Adrenal gland (tissue), 12 donors: ENCODE measurements around the gene IQCM. TPM values are rescaled to one million over a fixed set of nuclear protein-coding genes. Genes with fewer than 3 reads are reported as not detected.

Experiments
- DNase-seq, 7 donors: peaks; one replicate each; pipeline ENCODE4 v3.0.0-alpha.2; 2019 to 2020
- H3K27ac ChIP-seq, 5 donors: fragments of 200-600 bp; sonication (generic) in 4 of 5; 1 replicate in 3 of 5; 2 replicates in 2 of 5; pipeline versions ENCODE4 v1.5.1 to v1.8.0; 2016 to 2020; ENCODE audit warnings: mild to moderate bottlenecking in 1 of 5
- H3K27me3 ChIP-seq: fragments of 200-600 bp; 2 replicates; pipeline ENCODE4 v1.8.0; 2021
- H3K36me3 ChIP-seq, 2 donors: fragments of 200-600 bp; replicated peaks in 1 of 2; 1 replicate in 1 of 2; 2 replicates in 1 of 2; pipeline versions ENCODE4 v1.5.1 to v1.8.0; 2018 to 2022
- H3K4me1 ChIP-seq, 2 donors: fragments of 200-600 bp; replicated peaks in 1 of 2; 1 replicate in 1 of 2; 2 replicates in 1 of 2; pipeline versions ENCODE4 v1.5.1 to v1.8.0; 2018 to 2021
- H3K4me3 ChIP-seq, 4 donors: fragments of 200-600 bp; sonication (generic) in 3 of 4; one replicate each; pipeline ENCODE4 v1.5.1; 2016 to 2018
- H3K9me3 ChIP-seq, 3 donors: fragments of 200-600 bp; sonication (generic) in 1 of 3; replicated peaks in 1 of 3; 1 replicate in 2 of 3; 2 replicates in 1 of 3; pipeline versions ENCODE4 v1.5.1 to v1.8.0; 2016 to 2021
- CTCF ChIP-seq, 6 experiments: fragments of 450-650 bp in 4 of 6; fragments of 200-600 bp in 2 of 6; sonication (generic) in 1 of 6; IDR thresholded peaks; 1 replicate in 5 of 6; 2 replicates in 1 of 6; pipeline versions ENCODE4 v1.5.1 to v1.8.0; 2016 to 2021; ENCODE audit warnings: antibody characterized with exemption in 6 of 6, mild to moderate bottlenecking in 2 of 6, moderate library complexity in 1 of 6
- POLR2A ChIP-seq, 2 donors: fragments of 450-650 bp; IDR thresholded peaks; one replicate each; pipeline ENCODE4 v1.6.1; 2017; ENCODE audit warnings: antibody characterized with exemption in 2 of 2, mild to moderate bottlenecking in 2 of 2, moderate library complexity in 1 of 2
- WGBS, 4 donors: extraction: QIAGEN DNeasy Blood & Tissue Kit in 2 of 4; methylation state at CpG; one replicate each; pipeline versions ENCODE4 v1.1.5 to v1.1.7; 2013 to 2017; 5-methylcytosine and 5-hydroxymethylcytosine counted together
- intact Hi-C, 2 donors: fragments of 100-400 bp; cut with DNase I; formaldehyde crosslinking; loops; one replicate each; pipeline versions ENCODE4 v1.14.1 to v1.15.0; 2022 to 2023
- polyA plus RNA-seq, 3 donors: library from polyadenylated mRNA; stranded (reverse); fragments of 200-250 nt in 2 of 3; fragments of 350-450 nt in 1 of 3; fragmentation: Illumina TruSeq in 1 of 3; extraction: RNeasy Lipid Tissue Mini Kit (QIAGEN cat#74804) in 1 of 3; gene quantifications; one replicate each; pipeline ENCODE4 v1.2.3, GENCODE V29; 2013 to 2014
- total RNA-seq, 9 donors: library from RNA; depleted of rRNA in 4 of 9; stranded (reverse); fragments of >200 nt in 4 of 9; fragments of 120-200 nt in 1 of 9; fragmentation: NEBNext Ultra II Directional in 1 of 9; extraction: Animal tissue kit (Norgen Biotek cat#: 25700) in 1 of 9; gene quantifications; one replicate each; pipeline versions ENCODE4 v1.1.0 to v1.2.4, GENCODE V29; 2013 to 2023
- donor health status: healthy with polysubstance abuse.
- donor health status: Bipolar disorder and iron deficiency.
- donor health status: DM: yes; HTN: yes; CAD: no.
- donor health status: DM: no; HTN: no; CAD: no.
- donor health status: DM: no; HTN: no; CAD: no.
- donor health status: DM: yes; HTN: yes; CAD: no.

The IQCM gene
- total and polyA plus RNA-seq, 12 donors: not detected

- intact Hi-C loops: loop anchor here in 1 of 2 donors (5.0 kb wide), 1 partner anchor 180 kb away; no protein-coding TSS in a partner anchor
Observed at GRCh38 chr4:149552601-149553000, 263.0 kb downstream of the IQCM start.

GRCh38 chr4:149549911-149550310, 265.7 kb downstream of the IQCM start:
- Histone ChIP-seq H3K27me3 (no peaks in the 10 kb centered on the region), H3K4me1 (no peaks in the 10 kb centered on the region), H3K27ac (no peak overlapping the region), H3K9me3 (no peaks in the 10 kb centered on the region), H3K4me3 (no peak overlapping the region), H3K36me3 (no peaks in the 10 kb centered on the region)
- peak; percentile 16 to 51 (median 31) for DNase-seq
- TF ChIP-seq POLR2A (IDR thresholded peaks at IDR 0.05): no peak
- peak in 5 of 6 experiments; percentile 35 to 55 (median 41) for TF ChIP-seq CTCF (IDR thresholded peaks at IDR 0.05)
- intact Hi-C loops: loop anchor here in 1 of 2 donors (5.0 kb wide), 1 partner anchor 178 kb away; no protein-coding TSS in a partner anchor

More at GRCh38 chr4:149552601-149553000, 263.0 kb downstream of the IQCM start:
- DNase-seq: no peak
- no peak overlapping the region for H3K4me3 ChIP-seq
- no peak overlapping the region for H3K27ac ChIP-seq
- no peaks in the 10 kb centered on the region for H3K4me1 ChIP-seq
- no peaks in the 10 kb centered on the region for H3K9me3 ChIP-seq
- H3K36me3 ChIP-seq: no peaks in the 10 kb centered on the region
- H3K27me3 ChIP-seq: no peaks in the 10 kb centered on the region
- TF ChIP-seq CTCF (IDR thresholded peaks at IDR 0.05) (no peak), POLR2A (IDR thresholded peaks at IDR 0.05) (no peak)

GRCh38 chr4:149534779-149535178, 280.9 kb downstream of the IQCM start:
- peaks cover 0 to 6% (median 0%) of the 10 kb centered on the region in 3 donors for H3K9me3 ChIP-seq
- TF ChIP-seq POLR2A (IDR thresholded peaks at IDR 0.05) (no peak), CTCF (IDR thresholded peaks at IDR 0.05) (no peak)
- intact Hi-C loops: no loop called here
- 64 to 81% (median 73%) methylated on average over 2 of the region's 2 CpGs for WGBS, 4 donors
- no peak overlapping the region for H3K27ac ChIP-seq
- H3K36me3 ChIP-seq: no peaks in the 10 kb centered on the region
- no peaks in the 10 kb centered on the region for H3K27me3 ChIP-seq
- DNase-seq: no peak
- no peak overlapping the region for H3K4me3 ChIP-seq
- no peaks in the 10 kb centered on the region for H3K4me1 ChIP-seq

GRCh38 chr4:149531861-149532260, 283.8 kb downstream of the IQCM start:
- Histone ChIP-seq H3K27ac (no peak overlapping the region), H3K27me3 (no peaks in the 10 kb centered on the region), H3K4me1 (no peaks in the 10 kb centered on the region), H3K4me3 (no peak overlapping the region), H3K9me3 (no peaks in the 10 kb centered on the region), H3K36me3 (no peaks in the 10 kb centered on the region)
- TF ChIP-seq POLR2A (IDR thresholded peaks at IDR 0.05) (no peak), CTCF (IDR thresholded peaks at IDR 0.05) (no peak)
- DNase-seq: no peak
- WGBS, 4 donors: 41 to 51% (median 48%) methylated on average over 3 of the region's 3 CpGs
- intact Hi-C loops: no loop called here
